Measurements from ENCODE around the gene PGC. TPM values are rescaled to one million over a fixed set of nuclear protein-coding genes. Genes with fewer than 3 reads are reported as not detected.

Gene PGC
- total and polyA plus RNA-seq, 2 of the 8 experiments (the other 6 are each of a cell fraction or from before 2014, with no cell fraction given), result 0.09 TPM; not detected in 1

- no peak for TF ChIP-seq POU5F1 (IDR thresholded peaks at IDR 0.05; ENCODE audit: low read depth, low read length)
- no peak for TF ChIP-seq FOSL1 (IDR thresholded peaks at IDR 0.05; ENCODE audit: insufficient read depth, low read depth, low read length)
- no peak for TF ChIP-seq BCL11A (IDR thresholded peaks at IDR 0.05; ENCODE audit: low read depth in 2 of 2, low read length in 2 of 2)
- no peak for TF ChIP-seq TBP (IDR thresholded peaks at IDR 0.05; ENCODE audit: low read depth, low read length)
Measured at GRCh38 chr6:41781366-41781730, 34.2 kb upstream of the PGC start (continued).

All from H1 (cell line).